Keratinocyte (primary cell): ENCODE results near the gene TEX51.

ENCODE experiments used
- EZH2 ChIP-seq: IDR thresholded peaks from one replicate; pipeline ENCODE4 v1.6.1; 2012; ENCODE audit warnings: inconsistent platforms, mild to moderate bottlenecking, low read length, moderate library complexity
- TF ChIP-seq, protein P1 (sequence below), 3 experiments: IDR thresholded peaks in 1 of 3; conservative IDR thresholded peaks in 1 of 3; optimal IDR thresholded peaks in 1 of 3; 2 replicates in 2 of 3; 3 replicates in 1 of 3; pipeline versions ENCODE3 to v1.5.1; 2011; ENCODE audit warnings: low read length in 3 of 3, mild to moderate bottlenecking in 3 of 3, moderate library complexity in 2 of 3, control low read depth in 1 of 3, inconsistent platforms in 1 of 3; ENCODE audit not compliant: insufficient read depth in 2 of 3; ENCODE audit errors: extremely low read depth in 1 of 3

DNA sequence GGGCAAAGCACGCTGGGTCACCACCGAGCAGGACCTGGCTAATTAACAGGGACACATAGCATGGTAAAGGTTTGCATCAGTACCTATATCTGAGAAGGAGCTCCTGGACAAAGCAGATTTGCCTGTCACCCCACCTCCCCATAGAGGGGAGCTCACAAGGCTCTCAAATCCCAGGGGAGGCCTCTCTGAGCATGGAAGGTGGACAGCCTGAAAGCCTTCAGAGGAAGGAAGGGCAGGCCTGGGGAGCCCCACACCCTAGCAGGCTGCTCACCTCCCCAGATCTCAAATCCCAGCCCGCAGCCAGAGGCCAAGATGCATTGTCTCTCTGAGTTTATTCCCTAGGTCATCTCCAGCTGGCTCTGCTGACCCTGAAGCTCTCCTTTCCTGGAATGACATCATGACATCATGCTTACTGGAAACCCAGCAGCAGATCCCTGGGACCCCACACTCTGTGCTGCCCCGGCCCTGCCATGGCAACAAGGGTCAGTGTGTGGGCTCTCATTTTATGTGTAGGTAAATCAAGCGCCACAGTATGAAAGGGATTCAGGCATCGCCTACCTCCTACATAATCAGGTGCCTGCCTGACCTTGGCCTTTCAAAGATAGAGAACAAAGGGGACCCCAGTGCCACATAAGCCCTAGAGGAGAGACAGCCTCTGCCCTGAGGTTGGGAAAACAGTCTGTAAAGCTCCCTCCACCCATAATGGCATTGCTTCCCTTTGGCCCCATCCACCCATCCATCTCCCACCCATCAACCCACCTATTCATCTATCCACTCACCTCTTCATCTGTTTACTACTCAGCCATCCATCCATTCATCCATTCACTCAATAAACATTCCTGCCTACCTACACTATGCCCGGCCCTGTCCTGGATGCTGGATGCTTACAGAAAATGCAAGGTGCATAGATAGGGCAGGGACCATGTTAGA lies 15.7 kb upstream of the TEX51 start:
- TF ChIP-seq, protein P1, sequence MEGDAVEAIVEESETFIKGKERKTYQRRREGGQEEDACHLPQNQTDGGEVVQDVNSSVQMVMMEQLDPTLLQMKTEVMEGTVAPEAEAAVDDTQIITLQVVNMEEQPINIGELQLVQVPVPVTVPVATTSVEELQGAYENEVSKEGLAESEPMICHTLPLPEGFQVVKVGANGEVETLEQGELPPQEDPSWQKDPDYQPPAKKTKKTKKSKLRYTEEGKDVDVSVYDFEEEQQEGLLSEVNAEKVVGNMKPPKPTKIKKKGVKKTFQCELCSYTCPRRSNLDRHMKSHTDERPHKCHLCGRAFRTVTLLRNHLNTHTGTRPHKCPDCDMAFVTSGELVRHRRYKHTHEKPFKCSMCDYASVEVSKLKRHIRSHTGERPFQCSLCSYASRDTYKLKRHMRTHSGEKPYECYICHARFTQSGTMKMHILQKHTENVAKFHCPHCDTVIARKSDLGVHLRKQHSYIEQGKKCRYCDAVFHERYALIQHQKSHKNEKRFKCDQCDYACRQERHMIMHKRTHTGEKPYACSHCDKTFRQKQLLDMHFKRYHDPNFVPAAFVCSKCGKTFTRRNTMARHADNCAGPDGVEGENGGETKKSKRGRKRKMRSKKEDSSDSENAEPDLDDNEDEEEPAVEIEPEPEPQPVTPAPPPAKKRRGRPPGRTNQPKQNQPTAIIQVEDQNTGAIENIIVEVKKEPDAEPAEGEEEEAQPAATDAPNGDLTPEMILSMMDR (optimal IDR thresholded peaks at IDR 0.05 in 1 of 3, IDR thresholded peaks at IDR 0.05 in 1 of 3, conservative IDR thresholded peaks at IDR 0.05 in 1 of 3; ENCODE audit: extremely low read depth in 1 of 3, insufficient read depth in 2 of 3, low read length in 3 of 3): no peak
- TF ChIP-seq EZH2: no peak
